SK-N-SH (cell line): ENCODE data around the gene SH3D19. TPM values are rescaled to one million over a fixed set of nuclear protein-coding genes. Genes with fewer than 3 reads are reported as not detected.

Experiments used
- CTCF ChIA-PET: fragments of 300-600, 350-600 bp; formaldehyde crosslinking; extraction: SDS; loops from one replicate; lab custom pipeline; 2021; lab: Yijun Ruan, JAX
- POLR2A ChIA-PET: fragments of 350-600 bp; sonication (Branson Sonifier 250); formaldehyde crosslinking; extraction: SDS; loops from one replicate; lab custom pipeline; 2020; ENCODE audit warnings: antibody characterized with exemption, inconsistent platforms; lab: Yijun Ruan, JAX
- DNase-seq: peaks from one replicate; pipeline ENCODE4 v3.0.0; 2012
- H2AFZ ChIP-seq: fragments of 200-600 bp; sonication (generic); 2 replicates; pipeline ENCODE4 v1.8.1; 2016; ENCODE audit warnings: antibody characterized with exemption, mild to moderate bottlenecking, low read depth
- H3F3A ChIP-seq: fragments of 200-600 bp; sonication (generic); replicated peaks from 2 replicates; pipeline ENCODE3; 2016; ENCODE audit warnings: antibody characterized with exemption, mild to moderate bottlenecking; ENCODE audit not compliant: insufficient read depth
- H3K27ac ChIP-seq, 2 experiments: fragments of 200-500 bp in 1 of 2; fragments of 200-600 bp in 1 of 2; sonication (Bioruptor generic) in 1 of 2; sonication (generic), shearing (Covaris generic) in 1 of 2; 2 replicates each; pipeline versions ENCODE4 v1.5.1 to v1.6.1; 2014 to 2016; ENCODE audit warnings: low read depth in 2 of 2, inconsistent platforms in 1 of 2, low read length in 1 of 2, mild to moderate bottlenecking in 1 of 2, mixed read lengths in 1 of 2
- H3K27me3 ChIP-seq: fragments of 200-600 bp; sonication (generic), shearing (Covaris generic); 2 replicates; pipeline ENCODE4 v1.6.1; 2016; ENCODE audit warnings: mixed run types; ENCODE audit not compliant: insufficient read depth
- H3K36me3 ChIP-seq, 2 experiments: fragments of 200-500 bp in 1 of 2; fragments of 200-600 bp in 1 of 2; sonication (Bioruptor generic) in 1 of 2; sonication (generic) in 1 of 2; replicated peaks in 1 of 2; 2 replicates each; pipeline versions ENCODE3 to v1.5.1; 2014 to 2016; ENCODE audit warnings: low read length in 1 of 2, mild to moderate bottlenecking in 1 of 2; ENCODE audit not compliant: insufficient read depth in 2 of 2, control insufficient read depth in 1 of 2
- H3K4me1 ChIP-seq, 2 experiments: fragments of 200-500 bp in 1 of 2; fragments of 200-600 bp in 1 of 2; sonication (Bioruptor generic) in 1 of 2; sonication (generic), shearing (Covaris generic) in 1 of 2; 2 replicates each; pipeline versions ENCODE4 v1.5.1 to v1.6.1; 2014 to 2016; ENCODE audit warnings: low read depth in 1 of 2, low read length in 1 of 2, mixed run types in 1 of 2; ENCODE audit not compliant: insufficient read depth in 2 of 2, control insufficient read depth in 1 of 2
- H3K4me2 ChIP-seq: fragments of 200-600 bp; sonication (generic), shearing (Covaris generic); 2 replicates; pipeline ENCODE4 v1.6.1; 2017; ENCODE audit warnings: mixed run types
- H3K4me3 ChIP-seq, 2 experiments: fragments of 200-500 bp in 1 of 2; fragments of 200-600 bp in 1 of 2; sonication (Bioruptor generic) in 1 of 2; sonication (generic), shearing (Covaris generic) in 1 of 2; 2 replicates each; pipeline versions ENCODE4 v1.5.1 to v1.8.1; 2014 to 2016; ENCODE audit warnings: low read depth in 2 of 2, inconsistent platforms in 1 of 2, low read length in 1 of 2, mild to moderate bottlenecking in 1 of 2, mixed read lengths in 1 of 2, moderate library complexity in 1 of 2
- H3K79me2 ChIP-seq: fragments of 200-600 bp; sonication (generic); 2 replicates; pipeline ENCODE4 v1.8.1; 2017; ENCODE audit warnings: mild to moderate bottlenecking; ENCODE audit not compliant: insufficient read depth
- H3K9ac ChIP-seq: fragments of 200-600 bp; sonication (generic); 2 replicates; pipeline ENCODE4 v1.6.1; 2017; ENCODE audit warnings: mixed run types
- H3K9me2 ChIP-seq: fragments of 200-600 bp; sonication (generic); 2 replicates; pipeline ENCODE4 v1.6.1; 2017; ENCODE audit warnings: mixed run types
- H3K9me3 ChIP-seq: fragments of 200-600 bp; sonication (generic); 2 replicates; pipeline ENCODE4 v1.6.1; 2017; ENCODE audit warnings: mixed run types, mild to moderate bottlenecking, moderate library complexity
- H4K20me1 ChIP-seq: fragments of 200-600 bp; sonication (generic); 2 replicates; pipeline ENCODE4 v1.6.1; 2017; ENCODE audit warnings: mild to moderate bottlenecking, mixed run types; ENCODE audit not compliant: insufficient read depth
- CHD2 ChIP-seq: fragments of 150-350 bp; IDR thresholded peaks from 2 replicates; pipeline ENCODE4 v1.6.1; 2018; ENCODE audit warnings: low read length; ENCODE audit not compliant: partially characterized antibody
- EZH2phosphoT487 ChIP-seq: fragments of 200-600 bp; sonication (generic); IDR thresholded peaks from 2 replicates; pipeline ENCODE4 v1.6.1; 2017; ENCODE audit warnings: low read depth, mixed run types, mild to moderate bottlenecking, antibody characterized with exemption, moderate library complexity, borderline replicate concordance
- FOSL2 ChIP-seq: IDR thresholded peaks from 2 replicates; pipeline ENCODE4 v1.4.0; 2012; ENCODE audit warnings: low read depth, mild to moderate bottlenecking, moderate library complexity, borderline replicate concordance
- FOXM1 ChIP-seq: IDR thresholded peaks from 2 replicates; pipeline ENCODE4 v1.4.0; 2012; ENCODE audit warnings: low read depth, mild to moderate bottlenecking
- GATA2 ChIP-seq: sonication (generic); formaldehyde crosslinking; IDR thresholded peaks from 2 replicates; pipeline ENCODE4 v1.5.0; 2020; ENCODE audit warnings: mild to moderate bottlenecking, missing genetic modification reagents
- JUND ChIP-seq: IDR thresholded peaks from 2 replicates; pipeline ENCODE4 v1.4.0; 2012
- POLR2AphosphoS5 ChIP-seq: IDR thresholded peaks from 2 replicates; pipeline ENCODE4 v1.6.1; 2012; ENCODE audit warnings: low read depth, low read length
- RCOR1 ChIP-seq: fragments of 150-350 bp; IDR thresholded peaks from 2 replicates; pipeline ENCODE4 v1.6.1; 2017; ENCODE audit warnings: antibody characterized with exemption, low read length
- SIN3A ChIP-seq: IDR thresholded peaks from 2 replicates; pipeline ENCODE4 v1.6.1; 2012; ENCODE audit warnings: low read depth, mild to moderate bottlenecking, low read length, moderate library complexity, borderline replicate concordance
- SMC3 ChIP-seq: IDR thresholded peaks from 2 replicates; pipeline ENCODE4 v1.6.1; 2012; ENCODE audit warnings: low read depth, low read length, improper control_type of control experiment
- TAF1 ChIP-seq: IDR thresholded peaks from 2 replicates; pipeline ENCODE4 v1.6.1; 2012; ENCODE audit warnings: low read depth, mild to moderate bottlenecking, low read length, moderate library complexity, borderline replicate concordance
- YY1 ChIP-seq: IDR thresholded peaks from 2 replicates; pipeline ENCODE4 v1.4.0; 2012; ENCODE audit warnings: low read depth, mild to moderate bottlenecking
- WGBS: methylation state at CpG from one replicate; pipeline ENCODE4 v1.1.6; 2017; ENCODE audit warnings: low lambda C conversion rate; 5-methylcytosine and 5-hydroxymethylcytosine counted together
- polyA plus RNA-seq, 3 experiments: library from polyadenylated mRNA; depleted of rRNA; stranded (reverse); fragments of >200 nt; gene quantifications; 2 replicates each; pipeline ENCODE4 v1.2.3, GENCODE V29; 2012
- TF ChIP-seq, protein P1 (sequence below): fragments of 150-350 bp; IDR thresholded peaks from 2 replicates; pipeline ENCODE4 v1.6.1; 2016; ENCODE audit warnings: mild to moderate bottlenecking, low read depth, low read length
- TF ChIP-seq, protein P2 (sequence below): IDR thresholded peaks from 2 replicates; pipeline ENCODE4 v1.4.0; 2012; ENCODE audit warnings: low read depth
- TF ChIP-seq, protein P3 (sequence below): IDR thresholded peaks from 2 replicates; pipeline ENCODE4; 2012
- TF ChIP-seq, protein P4 (sequence below): IDR thresholded peaks from 2 replicates; pipeline ENCODE4 v1.4.0; 2012; ENCODE audit warnings: low read depth, borderline replicate concordance
- TF ChIP-seq, protein P5 (sequence below): IDR thresholded peaks from 2 replicates; pipeline ENCODE4 v1.4.0; 2012; ENCODE audit warnings: low read depth, borderline replicate concordance
- TF ChIP-seq, protein P6 (sequence below): fragments of 150-350 bp; IDR thresholded peaks from 2 replicates; pipeline ENCODE4 v1.6.1; 2017; ENCODE audit warnings: antibody characterized with exemption, low read length, low read depth, borderline replicate concordance

The SH3D19 gene
- polyA plus RNA-seq, 1 of the 3 experiments (the other 2 are of a cell fraction), result 7.1 TPM

DNA sequence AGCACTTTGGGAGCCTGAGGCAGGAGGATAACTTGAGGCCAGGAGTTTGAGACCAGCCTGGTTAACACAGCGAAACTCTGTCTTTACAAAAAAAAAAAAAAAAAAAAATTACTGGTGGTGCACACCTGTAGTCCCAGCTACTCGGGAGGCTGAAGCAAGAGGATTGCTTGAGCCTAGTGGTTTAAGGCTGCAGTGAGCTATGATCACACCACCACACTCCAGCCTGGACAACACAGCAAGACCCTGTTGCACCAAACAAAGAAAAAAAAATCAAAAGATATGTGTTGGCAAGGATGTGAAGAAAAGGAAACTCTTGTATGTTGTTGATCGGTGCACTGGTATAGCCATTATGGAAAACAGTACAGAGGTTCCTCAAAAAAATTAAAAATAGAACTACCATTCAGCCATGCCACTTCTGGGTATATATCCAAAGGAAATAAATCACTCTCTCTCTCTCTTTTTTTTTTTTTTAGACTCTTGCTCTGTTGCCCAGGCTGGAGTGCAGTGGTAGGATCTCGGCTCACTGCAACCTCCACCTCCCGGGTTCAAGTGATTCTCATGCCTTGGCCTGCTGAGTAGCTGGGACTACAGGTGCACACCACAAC is 15.2 kb downstream of the SH3D19 start:
- Histone ChIP-seq H3K4me2 (no peak overlapping the region), H2AFZ (no peak overlapping the region), H3K4me1 (peaks cover 0 to 12% of the 10 kb centered on the region in 2 experiments; a peak in 1 of 4 replicates), H3K9me2 (no peaks in the 10 kb centered on the region)
- POLR2A ChIA-PET, result no interaction called here
- TF ChIP-seq FOXM1, result no peak
- no peak for TF ChIP-seq GATA2 (CRISPR knock-in tag)
- no peak for TF ChIP-seq FOSL2
- TF ChIP-seq, protein P1, sequence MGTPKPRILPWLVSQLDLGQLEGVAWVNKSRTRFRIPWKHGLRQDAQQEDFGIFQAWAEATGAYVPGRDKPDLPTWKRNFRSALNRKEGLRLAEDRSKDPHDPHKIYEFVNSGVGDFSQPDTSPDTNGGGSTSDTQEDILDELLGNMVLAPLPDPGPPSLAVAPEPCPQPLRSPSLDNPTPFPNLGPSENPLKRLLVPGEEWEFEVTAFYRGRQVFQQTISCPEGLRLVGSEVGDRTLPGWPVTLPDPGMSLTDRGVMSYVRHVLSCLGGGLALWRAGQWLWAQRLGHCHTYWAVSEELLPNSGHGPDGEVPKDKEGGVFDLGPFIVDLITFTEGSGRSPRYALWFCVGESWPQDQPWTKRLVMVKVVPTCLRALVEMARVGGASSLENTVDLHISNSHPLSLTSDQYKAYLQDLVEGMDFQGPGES, result no peak
- TF ChIP-seq TAF1, result no peak
- TF ChIP-seq CHD2, result no peak
- TF ChIP-seq, protein P2, sequence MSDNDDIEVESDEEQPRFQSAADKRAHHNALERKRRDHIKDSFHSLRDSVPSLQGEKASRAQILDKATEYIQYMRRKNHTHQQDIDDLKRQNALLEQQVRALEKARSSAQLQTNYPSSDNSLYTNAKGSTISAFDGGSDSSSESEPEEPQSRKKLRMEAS, result no peak
- TF ChIP-seq SIN3A, result no peak
- TF ChIP-seq, all 33 proteins: peak for 0
- H3K9ac ChIP-seq, result no peak overlapping the region
- H4K20me1 ChIP-seq, result no peaks in the 10 kb centered on the region
- H3K9me3 ChIP-seq, result no peaks in the 10 kb centered on the region
- peaks cover 73% of the 10 kb centered on the region for H3K79me2 ChIP-seq
- H3K4me3 ChIP-seq, result no peak overlapping the region
- H3F3A ChIP-seq, result peaks cover 6% of the 10 kb centered on the region
- 95% methylated on average over 5 of the region's 5 CpGs for WGBS
- no peak overlapping the region for H3K27ac ChIP-seq
- CTCF ChIA-PET, result interaction anchor here (0.6 kb wide), 1 partner anchor 71 kb away, joined by 3 read pairs; no protein-coding TSS in a partner anchor
- DNase-seq, result no peak
- no peaks in the 10 kb centered on the region for H3K36me3 ChIP-seq
- H3K27me3 ChIP-seq, result no peaks in the 10 kb centered on the region

DNA sequence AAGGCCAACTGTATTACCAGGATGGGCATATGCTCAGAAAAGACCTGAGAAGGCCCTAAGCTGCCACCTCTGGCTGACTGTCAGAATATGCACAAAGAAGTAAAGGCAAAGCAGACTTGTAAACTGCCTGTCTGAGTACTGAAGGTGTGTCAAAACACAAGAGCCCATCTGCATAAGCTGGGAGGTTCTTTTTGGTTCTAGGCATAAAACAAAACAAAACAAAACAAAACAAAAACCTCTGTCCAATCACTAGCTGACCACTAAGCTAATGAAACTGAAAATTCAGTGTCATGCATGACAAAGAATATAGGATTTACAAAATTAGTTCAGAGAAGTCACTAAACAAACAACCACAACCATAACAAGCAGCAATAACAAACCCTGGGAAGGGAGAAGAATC is 20.6 kb downstream of the SH3D19 start:
- Histone ChIP-seq H3K4me1 (peaks cover 0 to 14% of the 10 kb centered on the region in 2 experiments; a peak in 1 of 4 replicates), H3K9ac (no peak overlapping the region), H3K27ac (peak overlapping the region in 1 of 2 experiments; percentile 38; a peak in 2 of 4 replicates), H3K4me2 (peak overlapping the region; percentile 11; the same call in 1 of the 2 replicates), H3K79me2 (peaks cover 67% of the 10 kb centered on the region), H3K4me3 (no peak overlapping the region), H2AFZ (no peak overlapping the region), H3F3A (peaks cover 16% of the 10 kb centered on the region), H3K36me3 (no peaks in the 10 kb centered on the region), H4K20me1 (peaks cover 4% of the 10 kb centered on the region; the same call in 1 of the 2 replicates), H3K27me3 (no peaks in the 10 kb centered on the region), H3K9me3 (no peaks in the 10 kb centered on the region), H3K9me2 (no peaks in the 10 kb centered on the region)
- ChIA-PET POLR2A (no interaction called here), CTCF (interaction anchor here (1.1 to 2.6 kb wide), 4 partner anchors 10 to 1090 kb away, joined by 3 to 6 read pairs (median 4); no protein-coding TSS in a partner anchor)
- DNase-seq, result no peak
- no peak for TF ChIP-seq EZH2phosphoT487
- TF ChIP-seq GATA2 (CRISPR knock-in tag), result no peak
- no peak; the same call in 1 of the 2 replicates for TF ChIP-seq SMC3
- no peak for TF ChIP-seq JUND
- TF ChIP-seq, protein P3, sequence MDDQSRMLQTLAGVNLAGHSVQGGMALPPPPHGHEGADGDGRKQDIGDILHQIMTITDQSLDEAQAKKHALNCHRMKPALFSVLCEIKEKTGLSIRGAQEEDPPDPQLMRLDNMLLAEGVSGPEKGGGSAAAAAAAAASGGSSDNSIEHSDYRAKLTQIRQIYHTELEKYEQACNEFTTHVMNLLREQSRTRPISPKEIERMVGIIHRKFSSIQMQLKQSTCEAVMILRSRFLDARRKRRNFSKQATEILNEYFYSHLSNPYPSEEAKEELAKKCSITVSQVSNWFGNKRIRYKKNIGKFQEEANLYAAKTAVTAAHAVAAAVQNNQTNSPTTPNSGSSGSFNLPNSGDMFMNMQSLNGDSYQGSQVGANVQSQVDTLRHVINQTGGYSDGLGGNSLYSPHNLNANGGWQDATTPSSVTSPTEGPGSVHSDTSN, result no peak
- TF ChIP-seq, protein P4, sequence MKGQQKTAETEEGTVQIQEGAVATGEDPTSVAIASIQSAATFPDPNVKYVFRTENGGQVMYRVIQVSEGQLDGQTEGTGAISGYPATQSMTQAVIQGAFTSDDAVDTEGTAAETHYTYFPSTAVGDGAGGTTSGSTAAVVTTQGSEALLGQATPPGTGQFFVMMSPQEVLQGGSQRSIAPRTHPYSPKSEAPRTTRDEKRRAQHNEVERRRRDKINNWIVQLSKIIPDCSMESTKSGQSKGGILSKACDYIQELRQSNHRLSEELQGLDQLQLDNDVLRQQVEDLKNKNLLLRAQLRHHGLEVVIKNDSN, result no peak
- TF ChIP-seq, protein P5, sequence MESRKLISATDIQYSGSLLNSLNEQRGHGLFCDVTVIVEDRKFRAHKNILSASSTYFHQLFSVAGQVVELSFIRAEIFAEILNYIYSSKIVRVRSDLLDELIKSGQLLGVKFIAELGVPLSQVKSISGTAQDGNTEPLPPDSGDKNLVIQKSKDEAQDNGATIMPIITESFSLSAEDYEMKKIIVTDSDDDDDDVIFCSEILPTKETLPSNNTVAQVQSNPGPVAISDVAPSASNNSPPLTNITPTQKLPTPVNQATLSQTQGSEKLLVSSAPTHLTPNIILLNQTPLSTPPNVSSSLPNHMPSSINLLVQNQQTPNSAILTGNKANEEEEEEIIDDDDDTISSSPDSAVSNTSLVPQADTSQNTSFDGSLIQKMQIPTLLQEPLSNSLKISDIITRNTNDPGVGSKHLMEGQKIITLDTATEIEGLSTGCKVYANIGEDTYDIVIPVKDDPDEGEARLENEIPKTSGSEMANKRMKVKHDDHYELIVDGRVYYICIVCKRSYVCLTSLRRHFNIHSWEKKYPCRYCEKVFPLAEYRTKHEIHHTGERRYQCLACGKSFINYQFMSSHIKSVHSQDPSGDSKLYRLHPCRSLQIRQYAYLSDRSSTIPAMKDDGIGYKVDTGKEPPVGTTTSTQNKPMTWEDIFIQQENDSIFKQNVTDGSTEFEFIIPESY, result no peak
- TF ChIP-seq, protein P1, result no peak
- TF ChIP-seq CHD2, result no peak
- TF ChIP-seq RCOR1, result no peak
- TF ChIP-seq, protein P2, result no peak
- TF ChIP-seq YY1, result no peak
- TF ChIP-seq, protein P6, sequence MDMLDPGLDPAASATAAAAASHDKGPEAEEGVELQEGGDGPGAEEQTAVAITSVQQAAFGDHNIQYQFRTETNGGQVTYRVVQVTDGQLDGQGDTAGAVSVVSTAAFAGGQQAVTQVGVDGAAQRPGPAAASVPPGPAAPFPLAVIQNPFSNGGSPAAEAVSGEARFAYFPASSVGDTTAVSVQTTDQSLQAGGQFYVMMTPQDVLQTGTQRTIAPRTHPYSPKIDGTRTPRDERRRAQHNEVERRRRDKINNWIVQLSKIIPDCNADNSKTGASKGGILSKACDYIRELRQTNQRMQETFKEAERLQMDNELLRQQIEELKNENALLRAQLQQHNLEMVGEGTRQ, result no peak
- no peak for TF ChIP-seq POLR2AphosphoS5
